Embryonic facial prominence (tissue), 1 donor: ENCODE data around the gene PDE8A.
"Not testable (repeated sequence)": the region's sequence is repeated elsewhere in the genome, so short reads cannot be mapped to it uniquely, and the experiment has no call there.

ENCODE experiments used
- DNase-seq: peaks from one replicate; pipeline ENCODE4 v3.0.0-alpha.2; 2016; ENCODE audit errors: extremely low spot score

Gene PDE8A

DNA sequence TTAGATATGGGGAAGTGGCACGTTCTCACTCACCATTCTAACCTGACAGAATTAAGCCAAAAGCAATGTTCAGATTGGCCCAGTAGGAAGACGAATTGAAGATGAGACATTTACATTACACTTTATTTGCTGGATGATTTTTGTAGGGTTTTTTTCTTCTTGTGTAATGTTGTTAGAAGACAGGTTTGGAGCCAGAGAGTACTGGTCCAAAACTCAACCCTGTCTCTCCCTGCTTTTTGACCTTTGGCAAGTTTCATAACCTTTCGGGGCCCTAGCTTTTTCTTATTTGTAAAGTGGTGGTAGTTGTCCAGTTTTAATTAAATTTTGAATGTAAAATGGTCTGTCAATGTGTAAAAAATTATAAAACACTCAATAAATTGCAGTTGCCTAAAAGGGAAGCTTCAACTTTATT is 29.5 kb downstream of the PDE8A start:
- DNase-seq, result no peak

- DNase-seq, result not testable (repeated sequence)
Observed at GRCh38 chr15:85011724-85012123, 30.1 kb downstream of the PDE8A start.

GRCh38 chr15:85013785-85014184 is 32.1 kb downstream of the PDE8A start:
- DNase-seq, result no peak

DNA sequence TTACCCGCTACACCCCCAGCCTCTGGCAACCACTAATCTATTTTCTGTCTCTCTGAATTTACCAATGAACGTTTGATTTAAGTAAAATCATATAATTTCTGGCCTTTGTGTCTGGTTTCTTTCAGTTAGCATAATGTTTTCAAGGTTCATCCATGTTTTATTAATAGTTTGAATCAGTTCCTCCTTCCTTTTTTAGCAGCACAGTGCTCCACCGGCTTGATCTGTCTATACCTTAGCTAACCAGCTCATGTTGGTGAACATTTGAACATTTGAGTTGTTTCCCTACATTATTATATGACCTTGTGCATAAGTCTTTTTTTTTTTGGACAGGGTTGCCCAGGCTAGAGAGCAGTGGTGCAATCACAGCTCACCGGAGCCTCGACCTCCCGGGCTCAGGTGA is 33.3 kb downstream of the PDE8A start:
- no peak for DNase-seq

GRCh38 chr15:85016275-85016674 is 34.6 kb downstream of the PDE8A start:
- no peak for DNase-seq

GRCh38 chr15:85019815-85020590 is 38.3 kb downstream of the PDE8A start:
- DNase-seq, result no peak

DNA sequence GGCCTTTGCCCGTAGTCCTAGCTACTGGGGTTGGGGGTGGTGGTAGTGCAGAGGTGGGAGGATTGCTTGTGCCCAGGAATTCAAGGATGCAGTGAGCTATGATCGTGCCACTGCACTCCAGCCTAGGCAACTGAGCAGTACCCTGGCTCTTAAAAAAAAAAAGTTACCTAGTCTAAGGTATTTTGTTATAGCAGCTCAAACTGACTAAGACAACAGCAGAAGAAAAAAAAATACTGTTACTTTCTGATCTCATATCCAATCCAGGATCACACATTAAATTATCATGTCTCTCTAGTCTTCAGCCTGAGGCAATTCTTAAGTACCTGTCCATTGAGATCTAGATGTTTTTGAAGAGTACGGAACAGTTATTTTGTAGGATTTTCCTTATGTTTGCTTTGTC is 39.8 kb downstream of the PDE8A start:
- DNase-seq, result no peak

GRCh38 chr15:85022860-85023403 is 41.3 kb downstream of the PDE8A start:
- no peak for DNase-seq

DNA sequence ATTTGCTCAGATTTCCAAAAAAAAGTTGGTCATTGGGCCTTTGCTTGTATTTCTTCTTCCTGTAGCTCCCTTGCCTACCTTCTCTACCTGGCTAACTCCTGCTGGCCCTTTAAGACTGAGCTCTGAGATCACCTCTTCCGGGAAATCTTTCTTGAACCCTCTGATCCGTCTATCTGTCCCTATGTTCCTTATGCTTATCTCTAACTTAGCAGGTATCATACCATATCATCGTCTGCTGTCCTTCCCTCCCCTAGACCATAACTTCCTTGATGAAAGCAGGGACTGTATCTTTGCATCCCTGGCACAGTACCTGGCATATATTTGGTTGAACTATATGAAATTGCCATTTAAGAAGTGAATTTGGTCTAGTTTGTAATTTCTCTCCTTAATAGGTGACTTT is 42.3 kb downstream of the PDE8A start:
- no peak for DNase-seq

GRCh38 chr15:85024509-85025336 is 43.1 kb downstream of the PDE8A start:
- no peak for DNase-seq

DNA sequence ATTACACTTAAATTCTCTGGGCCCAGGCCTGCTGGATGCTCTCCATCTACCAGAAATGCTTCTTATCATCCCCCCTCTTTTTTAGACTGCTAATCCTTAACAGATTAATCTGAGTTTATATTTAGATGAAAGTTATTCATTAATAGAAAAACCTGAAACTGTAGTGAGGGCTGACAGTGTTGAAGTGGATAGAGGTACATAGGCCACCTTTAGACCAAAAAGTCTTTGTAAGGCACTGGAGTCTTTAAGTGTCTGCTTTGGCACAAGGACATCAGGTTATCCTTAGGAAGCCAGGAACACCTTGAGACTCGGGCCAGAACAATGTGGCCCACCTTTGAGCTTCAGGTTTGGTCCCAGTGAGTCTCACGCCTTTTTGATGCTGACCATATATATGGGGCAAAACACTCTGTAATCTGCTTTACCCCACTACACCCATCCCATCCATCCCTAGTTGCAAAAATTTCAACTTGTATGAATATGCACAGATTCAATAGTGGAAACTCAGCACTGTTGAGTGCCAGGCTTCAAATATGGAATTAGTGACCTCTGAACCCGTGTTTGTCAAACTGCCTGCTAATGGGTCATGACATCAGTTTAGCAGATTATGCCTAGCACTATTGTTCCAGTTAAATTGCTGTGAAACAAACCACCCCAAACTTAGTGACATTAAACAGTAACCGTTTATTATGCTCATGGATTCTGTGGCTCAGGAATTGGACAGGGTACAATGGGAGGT is 44.0 kb downstream of the PDE8A start:
- DNase-seq, result no peak

DNA sequence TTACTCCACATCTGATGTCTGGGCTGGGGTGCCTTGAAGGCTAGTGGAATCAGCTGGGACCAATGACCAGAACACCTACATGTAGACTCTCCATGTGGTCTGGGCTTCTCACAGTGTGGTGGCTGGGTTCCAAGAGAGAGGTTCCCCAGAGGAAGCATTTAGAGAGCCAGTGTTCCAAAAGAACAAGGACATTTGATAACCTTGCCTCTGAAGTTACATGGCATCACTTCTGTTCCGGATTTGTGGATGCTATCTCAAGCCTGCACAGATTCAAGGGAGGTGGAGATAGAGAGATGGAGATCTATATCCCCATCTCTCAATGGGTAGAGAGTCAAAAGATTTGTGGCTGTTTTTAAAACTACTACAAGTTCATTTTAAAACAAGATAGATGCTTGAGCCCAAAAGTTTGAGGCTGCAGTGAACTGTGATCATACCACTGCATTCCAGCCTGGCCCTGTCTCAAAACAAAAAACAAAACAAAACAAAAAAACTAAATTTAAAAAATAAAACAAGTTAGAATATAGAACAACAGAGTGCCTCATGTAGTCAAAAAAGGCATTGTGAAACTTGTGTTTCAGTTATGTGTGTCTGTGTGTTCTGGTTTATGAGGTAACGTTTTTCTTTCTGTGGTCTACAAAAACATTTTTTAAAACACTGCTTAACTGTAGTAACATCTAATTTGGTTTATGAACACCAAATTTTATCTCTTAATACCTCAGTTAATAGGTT is 44.8 kb downstream of the PDE8A start:
- no peak for DNase-seq

DNA sequence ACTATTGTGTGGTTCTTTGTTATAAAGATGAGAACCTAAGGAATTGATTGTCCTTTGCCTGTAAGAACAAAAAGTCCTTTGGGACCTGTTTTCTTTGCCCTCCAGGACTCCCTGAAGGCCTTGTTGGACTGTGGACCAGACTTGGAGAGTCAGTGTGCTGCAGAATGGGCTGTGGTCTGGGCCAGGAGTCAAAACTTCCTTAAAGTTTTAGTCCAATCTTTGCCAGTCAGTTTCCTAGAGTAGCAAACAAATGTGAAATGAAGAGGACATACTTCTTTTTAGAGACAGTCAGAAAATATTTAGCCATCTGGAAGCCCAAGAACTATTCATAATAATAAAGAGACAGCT is 45.4 kb downstream of the PDE8A start:
- no peak for DNase-seq

DNA sequence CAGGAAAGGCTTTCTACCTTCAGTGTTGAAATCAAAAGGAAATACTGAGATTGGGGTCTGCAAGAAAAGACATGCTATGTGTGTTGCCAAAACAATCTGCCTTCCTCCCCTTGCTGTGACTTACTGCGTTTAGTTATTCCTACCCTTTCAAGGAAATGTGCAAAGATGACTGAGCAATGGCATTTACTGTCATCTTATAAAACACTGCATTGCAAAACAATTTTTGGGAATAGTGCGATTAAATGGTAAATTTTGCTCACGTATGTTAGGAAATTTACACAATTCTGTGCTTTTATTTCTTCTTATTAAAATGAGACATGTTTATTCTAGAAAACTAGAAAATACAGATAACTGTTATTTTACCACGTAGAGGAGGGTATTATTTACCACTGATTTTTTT is 45.8 kb downstream of the PDE8A start:
- no peak for DNase-seq

DNA sequence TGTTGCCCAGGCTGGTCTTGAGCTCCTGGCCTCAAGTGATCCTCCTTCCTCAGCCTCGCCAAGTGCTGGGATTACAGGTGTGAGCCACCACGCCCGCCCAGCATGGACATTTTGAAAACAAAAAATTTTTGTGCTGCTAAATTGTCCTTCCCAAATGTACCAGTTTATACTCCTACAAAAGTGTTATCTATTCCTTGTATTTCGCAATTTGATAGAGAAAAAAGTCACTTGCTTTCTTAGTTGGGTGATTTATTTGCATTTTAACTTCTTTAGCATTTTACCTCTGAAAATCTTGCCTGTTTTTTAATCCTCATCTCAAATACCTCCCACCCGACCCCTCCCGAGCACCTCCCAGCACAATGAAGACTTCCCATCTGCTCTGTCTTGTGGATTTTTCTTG is 46.8 kb downstream of the PDE8A start:
- no peak for DNase-seq

- no peak for DNase-seq
Observed at GRCh38 chr15:85029221-85029620, 47.6 kb downstream of the PDE8A start.

DNA sequence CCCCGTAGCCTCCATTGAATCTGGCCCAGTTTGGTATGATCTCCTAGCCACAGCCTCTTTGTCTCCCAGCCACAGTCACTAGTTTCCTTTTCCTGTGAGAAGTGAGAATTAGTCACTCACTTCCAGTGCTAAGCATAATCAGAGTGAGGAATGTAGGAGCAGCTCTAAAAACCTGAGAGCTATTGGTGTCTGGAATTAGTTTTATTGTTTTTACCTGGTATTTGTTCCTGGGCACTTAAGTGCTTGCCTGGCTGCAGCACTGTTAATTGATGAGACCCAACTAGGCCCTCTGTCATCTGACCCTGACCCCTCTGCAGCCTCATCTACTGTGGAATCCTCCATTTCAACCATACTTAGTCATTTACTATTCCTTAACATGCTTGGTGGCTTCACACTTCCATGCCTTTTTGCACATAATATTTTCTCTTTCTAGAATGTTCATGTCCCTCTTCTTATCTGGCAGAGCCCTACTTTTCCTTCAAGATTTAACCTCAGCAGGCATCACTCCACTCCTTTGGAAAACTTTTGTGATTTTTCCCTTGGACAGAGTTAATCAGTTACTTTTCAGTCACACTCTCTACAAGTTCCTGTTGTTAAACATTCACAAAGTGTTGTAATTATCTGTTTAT is 48.8 kb downstream of the PDE8A start:
- no peak for DNase-seq

GRCh38 chr15:85031086-85031943 is 49.7 kb downstream of the PDE8A start:
- no peak for DNase-seq

GRCh38 chr15:85031944-85032558 is 50.4 kb downstream of the PDE8A start:
- DNase-seq, result no peak

GRCh38 chr15:85033148-85033547 is 51.5 kb downstream of the PDE8A start:
- DNase-seq, result no peak
